Measurements from ENCODE around the gene CCSER1. TPM values are rescaled to one million over a fixed set of nuclear protein-coding genes. Genes with fewer than 3 reads are reported as not detected.

Gene CCSER1
- polyA plus RNA-seq, 1 donor from 2014 or later, result 20.8 TPM

DNA sequence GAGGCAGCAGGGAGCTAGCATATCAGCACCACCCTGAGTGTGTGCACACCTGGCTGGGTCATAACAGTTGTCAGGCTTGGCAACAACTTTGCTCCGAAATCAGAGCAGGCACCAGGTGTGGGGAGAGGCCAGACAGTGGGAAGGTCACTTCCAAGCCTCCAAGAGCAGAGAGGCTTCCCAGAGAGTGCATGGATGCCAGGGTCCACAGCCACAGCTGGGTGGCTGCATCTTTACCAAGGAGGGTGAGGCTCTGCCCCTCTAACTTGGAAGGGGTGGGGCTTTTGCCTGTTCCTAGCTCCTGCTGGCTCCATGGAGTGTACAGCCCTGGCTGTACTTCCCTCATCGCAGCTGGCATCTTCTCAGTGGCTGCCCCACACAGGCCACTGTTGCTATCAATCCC is 322.4 kb downstream of the CCSER1 start:
- no peak overlapping the region for H3K4me2 ChIP-seq (ENCODE audit: low read length)
- TF ChIP-seq MXI1 (conservative IDR thresholded peaks at IDR 0.05; ENCODE audit: poor library complexity, severe bottlenecking) (no peak), SMC3 (conservative IDR thresholded peaks at IDR 0.05; ENCODE audit: poor library complexity) (no peak)
- no peaks in the 10 kb centered on the region for H4K20me1 ChIP-seq (ENCODE audit: insufficient read depth)
- no peak overlapping the region for H2AFZ ChIP-seq (ENCODE audit: low read depth, low read length)
- H3K4me3 ChIP-seq (ENCODE audit: low read length), result no peak overlapping the region
- no peaks in the 10 kb centered on the region for H3K36me3 ChIP-seq (ENCODE audit: insufficient read depth, low read length)
- no peaks in the 10 kb centered on the region for H3K27me3 ChIP-seq (ENCODE audit: insufficient read depth, low read depth, low read length)
- H3K9me3 ChIP-seq (ENCODE audit: low read length), result no peaks in the 10 kb centered on the region
- H3K9ac ChIP-seq (ENCODE audit: low read length), result no peak overlapping the region
- H3K79me2 ChIP-seq (replicated peaks; ENCODE audit: insufficient read depth, low read length), result no peaks in the 10 kb centered on the region
- H3K27ac ChIP-seq (ENCODE audit: low read length), result no peak overlapping the region
- no peaks in the 10 kb centered on the region for H3F3A ChIP-seq (ENCODE audit: insufficient read depth, low read length, poor library complexity, severe bottlenecking)
- H3K9me2 ChIP-seq (ENCODE audit: insufficient read depth, low read length), result no peaks in the 10 kb centered on the region

DNA sequence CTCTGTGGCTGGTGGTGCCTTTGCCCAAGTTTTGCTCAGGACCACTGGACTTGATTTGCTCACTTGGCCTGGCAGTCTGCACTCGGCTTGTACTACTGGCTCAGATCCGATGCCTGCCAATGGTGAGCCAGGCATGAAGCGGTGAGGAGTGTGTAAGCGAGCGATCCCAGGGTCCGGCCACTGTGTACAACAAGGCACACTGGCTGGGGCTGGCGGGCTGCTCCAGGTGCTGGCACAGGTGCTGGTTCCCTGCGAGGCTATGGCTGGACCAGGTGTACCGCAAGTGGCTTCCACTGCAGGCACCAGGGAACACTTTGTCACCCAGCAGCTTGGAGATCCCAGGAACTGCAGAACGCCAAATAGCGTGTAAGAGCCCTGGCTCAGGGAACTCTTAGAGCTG is 329.7 kb downstream of the CCSER1 start:
- H3K9me3 ChIP-seq (ENCODE audit: low read length), result no peaks in the 10 kb centered on the region
- no peak overlapping the region for H3K4me3 ChIP-seq (ENCODE audit: low read length)

More for the DNA sequence above, 329.7 kb downstream of the CCSER1 start:
- no peaks in the 10 kb centered on the region for H3K36me3 ChIP-seq (ENCODE audit: insufficient read depth, low read length)
- H3K79me2 ChIP-seq (replicated peaks; ENCODE audit: insufficient read depth, low read length), result no peaks in the 10 kb centered on the region
- H2AFZ ChIP-seq (ENCODE audit: low read depth, low read length), result no peak overlapping the region
- no peaks in the 10 kb centered on the region for H3K9me2 ChIP-seq (ENCODE audit: insufficient read depth, low read length)
- no peak overlapping the region for H3K9ac ChIP-seq (ENCODE audit: low read length)
- H3K27me3 ChIP-seq (ENCODE audit: insufficient read depth, low read depth, low read length), result no peaks in the 10 kb centered on the region
- no peak overlapping the region for H3K27ac ChIP-seq (ENCODE audit: low read length)
- TF ChIP-seq EP300 (conservative IDR thresholded peaks at IDR 0.05; ENCODE audit: poor library complexity, severe bottlenecking), result no peak
- TF ChIP-seq, protein P1, sequence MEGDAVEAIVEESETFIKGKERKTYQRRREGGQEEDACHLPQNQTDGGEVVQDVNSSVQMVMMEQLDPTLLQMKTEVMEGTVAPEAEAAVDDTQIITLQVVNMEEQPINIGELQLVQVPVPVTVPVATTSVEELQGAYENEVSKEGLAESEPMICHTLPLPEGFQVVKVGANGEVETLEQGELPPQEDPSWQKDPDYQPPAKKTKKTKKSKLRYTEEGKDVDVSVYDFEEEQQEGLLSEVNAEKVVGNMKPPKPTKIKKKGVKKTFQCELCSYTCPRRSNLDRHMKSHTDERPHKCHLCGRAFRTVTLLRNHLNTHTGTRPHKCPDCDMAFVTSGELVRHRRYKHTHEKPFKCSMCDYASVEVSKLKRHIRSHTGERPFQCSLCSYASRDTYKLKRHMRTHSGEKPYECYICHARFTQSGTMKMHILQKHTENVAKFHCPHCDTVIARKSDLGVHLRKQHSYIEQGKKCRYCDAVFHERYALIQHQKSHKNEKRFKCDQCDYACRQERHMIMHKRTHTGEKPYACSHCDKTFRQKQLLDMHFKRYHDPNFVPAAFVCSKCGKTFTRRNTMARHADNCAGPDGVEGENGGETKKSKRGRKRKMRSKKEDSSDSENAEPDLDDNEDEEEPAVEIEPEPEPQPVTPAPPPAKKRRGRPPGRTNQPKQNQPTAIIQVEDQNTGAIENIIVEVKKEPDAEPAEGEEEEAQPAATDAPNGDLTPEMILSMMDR (IDR thresholded peaks at IDR 0.05; ENCODE audit: poor library complexity, severe bottlenecking), result no peak
- TF ChIP-seq RAD21 (conservative IDR thresholded peaks at IDR 0.05), result no peak
- no peak for TF ChIP-seq SMC3 (conservative IDR thresholded peaks at IDR 0.05; ENCODE audit: poor library complexity)
- TF ChIP-seq TAF1 (IDR thresholded peaks at IDR 0.05; ENCODE audit: low read depth), result no peak
- no peak for TF ChIP-seq MXI1 (conservative IDR thresholded peaks at IDR 0.05; ENCODE audit: poor library complexity, severe bottlenecking)
- TF ChIP-seq, protein P2, sequence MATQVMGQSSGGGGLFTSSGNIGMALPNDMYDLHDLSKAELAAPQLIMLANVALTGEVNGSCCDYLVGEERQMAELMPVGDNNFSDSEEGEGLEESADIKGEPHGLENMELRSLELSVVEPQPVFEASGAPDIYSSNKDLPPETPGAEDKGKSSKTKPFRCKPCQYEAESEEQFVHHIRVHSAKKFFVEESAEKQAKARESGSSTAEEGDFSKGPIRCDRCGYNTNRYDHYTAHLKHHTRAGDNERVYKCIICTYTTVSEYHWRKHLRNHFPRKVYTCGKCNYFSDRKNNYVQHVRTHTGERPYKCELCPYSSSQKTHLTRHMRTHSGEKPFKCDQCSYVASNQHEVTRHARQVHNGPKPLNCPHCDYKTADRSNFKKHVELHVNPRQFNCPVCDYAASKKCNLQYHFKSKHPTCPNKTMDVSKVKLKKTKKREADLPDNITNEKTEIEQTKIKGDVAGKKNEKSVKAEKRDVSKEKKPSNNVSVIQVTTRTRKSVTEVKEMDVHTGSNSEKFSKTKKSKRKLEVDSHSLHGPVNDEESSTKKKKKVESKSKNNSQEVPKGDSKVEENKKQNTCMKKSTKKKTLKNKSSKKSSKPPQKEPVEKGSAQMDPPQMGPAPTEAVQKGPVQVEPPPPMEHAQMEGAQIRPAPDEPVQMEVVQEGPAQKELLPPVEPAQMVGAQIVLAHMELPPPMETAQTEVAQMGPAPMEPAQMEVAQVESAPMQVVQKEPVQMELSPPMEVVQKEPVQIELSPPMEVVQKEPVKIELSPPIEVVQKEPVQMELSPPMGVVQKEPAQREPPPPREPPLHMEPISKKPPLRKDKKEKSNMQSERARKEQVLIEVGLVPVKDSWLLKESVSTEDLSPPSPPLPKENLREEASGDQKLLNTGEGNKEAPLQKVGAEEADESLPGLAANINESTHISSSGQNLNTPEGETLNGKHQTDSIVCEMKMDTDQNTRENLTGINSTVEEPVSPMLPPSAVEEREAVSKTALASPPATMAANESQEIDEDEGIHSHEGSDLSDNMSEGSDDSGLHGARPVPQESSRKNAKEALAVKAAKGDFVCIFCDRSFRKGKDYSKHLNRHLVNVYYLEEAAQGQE (IDR thresholded peaks at IDR 0.05; ENCODE audit: borderline replicate concordance), result no peak
- no peak for TF ChIP-seq POLR2AphosphoS5 (IDR thresholded peaks at IDR 0.05)
- H3F3A ChIP-seq (ENCODE audit: insufficient read depth, low read length, poor library complexity, severe bottlenecking), result no peaks in the 10 kb centered on the region
- no peak overlapping the region for H3K4me2 ChIP-seq (ENCODE audit: low read length)
- no peaks in the 10 kb centered on the region for H4K20me1 ChIP-seq (ENCODE audit: insufficient read depth)

Measured in neural cell (in vitro differentiated cells).